ENCODE data around the gene ALS2CL. TPM values are rescaled to one million over a fixed set of nuclear protein-coding genes. Genes with fewer than 3 reads are reported as not detected.

The ALS2CL gene
- total RNA-seq, 1 experiment from 2014 or later = 4.9 TPM

GRCh38 chr3:46694520-46694919 is 1.0 kb upstream of the ALS2CL start:
- Mint-ChIP-seq H3K27me3 (ENCODE audit: low read depth) (peaks cover 36% of the 10 kb centered on the region), H3K27ac (no peak overlapping the region), H3K9me3 (no peaks in the 10 kb centered on the region), H3K36me3 (ENCODE audit: insufficient read depth in 1 of 3, low read depth in 3 of 3) (no peaks in the 10 kb centered on the region; a peak in 1 of 7 replicates), H3K4me1 (peaks cover 14 to 17% of the 10 kb centered on the region in 2 experiments), H3K4me3 (no peak overlapping the region)
- Histone ChIP-seq H3K23me2 (ENCODE audit: insufficient read length, low read depth, low read length, poor library complexity, severe bottlenecking) (peaks cover 8% of the 10 kb centered on the region), H3K4me2 (ENCODE audit: insufficient read depth, insufficient read length, low read length) (no peak overlapping the region), H2BK120ac (ENCODE audit: low read depth, low read length, poor library complexity, severe bottlenecking) (no peak overlapping the region), H2AFZ (ENCODE audit: low read length) (no peak overlapping the region), H3K23ac (ENCODE audit: insufficient read length, low read depth, low read length) (no peak overlapping the region), H3K18ac (ENCODE audit: insufficient read length, low read depth, low read length) (no peak overlapping the region), H3K79me2 (ENCODE audit: insufficient read depth, low read length) (no peaks in the 10 kb centered on the region), H2BK5ac (ENCODE audit: insufficient read length, low read length) (no peak overlapping the region), H3K27ac (ENCODE audit: insufficient read length, low read depth, low read length) (no peak overlapping the region), H3K27me3 (ENCODE audit: insufficient read depth, low read length) (peaks cover 4% of the 10 kb centered on the region; the same call in 1 of the 2 replicates), H2BK15ac (ENCODE audit: low read depth, low read length) (no peak overlapping the region), H3T11ph (ENCODE audit: low read length) (no peak overlapping the region), H3K9me3 (ENCODE audit: control insufficient read depth, low read depth, low read length) (no peaks in the 10 kb centered on the region), H4K5ac (ENCODE audit: insufficient read length, low read depth, low read length) (no peak overlapping the region), H4K8ac (replicated peaks; ENCODE audit: insufficient read length, low read depth, low read length) (no peak overlapping the region), H3K14ac (ENCODE audit: insufficient read depth, low read length) (no peak overlapping the region), H3K79me1 (ENCODE audit: insufficient read depth, low read depth, low read length, poor library complexity, severe bottlenecking) (no peaks in the 10 kb centered on the region), H4K20me1 (ENCODE audit: control insufficient read depth, insufficient read depth, insufficient read length) (no peaks in the 10 kb centered on the region), H3K4me1 (ENCODE audit: insufficient read depth, low read length) (no peaks in the 10 kb centered on the region; the same call in 1 of the 2 replicates), H2BK20ac (ENCODE audit: low read depth, low read length, poor library complexity, severe bottlenecking) (no peak overlapping the region), H2AK5ac (ENCODE audit: insufficient read length, low read length) (no peak overlapping the region), H3K4ac (ENCODE audit: low read depth, low read length) (no peak overlapping the region), H3K56ac (ENCODE audit: insufficient read length, low read depth, low read length) (no peak overlapping the region), H4K91ac (ENCODE audit: insufficient read length, low read depth, low read length) (no peak overlapping the region), H2BK12ac (ENCODE audit: insufficient read length, low read depth, low read length) (no peak overlapping the region), H3K9ac (ENCODE audit: extremely low read depth, insufficient read length, low read length) (no peak overlapping the region)
- WGBS (ENCODE audit: extremely low coverage, insufficient read length, low lambda C conversion rate) = no CpG with 5 or more reads among the region's 3 CpGs
- no peak for DNase-seq
- TF ChIP-seq CTCF (conservative IDR thresholded peaks at IDR 0.05) = no peak
